H1 (cell line): ENCODE measurements around the gene ERG28. TPM values are rescaled to one million over a fixed set of nuclear protein-coding genes. Genes with fewer than 3 reads are reported as not detected.

Source experiments
- CTCF ChIA-PET: fragments of 300-600 bp; sonication (Branson Sonifier 250); formaldehyde crosslinking; loops from one replicate; lab custom pipeline; 2021; ENCODE audit not compliant: partially characterized antibody; lab: Charles Lee
- POLR2A ChIA-PET: fragments of 300-600 bp; sonication (Branson Sonifier 250); formaldehyde crosslinking; loops from one replicate; lab custom pipeline; 2021; ENCODE audit warnings: inconsistent platforms; ENCODE audit not compliant: partially characterized antibody; lab: Charles Lee
- DNase-seq, 2 experiments: peaks; one replicate each; pipeline versions ENCODE4 v3.0.0 to v3.0.0-alpha.2; 2010 to 2022; ENCODE audit warnings: low spot score in 2 of 2, low read depth in 1 of 2, mixed read lengths in 1 of 2
- FAIRE-seq: peaks from 2 replicates; lab custom pipeline; 2011; peaks lifted over from hg19 to GRCh38; lab: Jason Lieb, UNC
- H2AFZ ChIP-seq: 2 replicates; pipeline ENCODE4 v1.8.1; 2012; ENCODE audit warnings: low read length, inconsistent platforms
- H2AK5ac ChIP-seq: 2 replicates; pipeline ENCODE4 v1.6.1; 2013; ENCODE audit warnings: low read depth, low read length
- H2BK120ac ChIP-seq: replicated peaks from 2 replicates; pipeline ENCODE3; 2013; ENCODE audit warnings: low read depth, low read length, inconsistent platforms
- H2BK12ac ChIP-seq: 2 replicates; pipeline ENCODE4 v1.6.1; 2013; ENCODE audit warnings: low read depth, low read length
- H2BK15ac ChIP-seq: 2 replicates; pipeline ENCODE4 v1.6.1; 2013; ENCODE audit warnings: low read length
- H2BK20ac ChIP-seq: 2 replicates; pipeline ENCODE4 v1.6.1; 2013; ENCODE audit warnings: low read length
- H2BK5ac ChIP-seq: 2 replicates; pipeline ENCODE4 v1.6.1; 2013; ENCODE audit warnings: low read depth, low read length
- H3K14ac ChIP-seq: 2 replicates; pipeline ENCODE4 v1.6.1; 2013; ENCODE audit warnings: inconsistent platforms; ENCODE audit not compliant: insufficient read length
- H3K18ac ChIP-seq: 2 replicates; pipeline ENCODE4 v1.6.1; 2013; ENCODE audit warnings: low read length; ENCODE audit errors: extremely low read depth
- H3K23ac ChIP-seq: 2 replicates; pipeline ENCODE4 v1.6.1; 2013; ENCODE audit warnings: inconsistent platforms; ENCODE audit not compliant: insufficient read length
- H3K23me2 ChIP-seq: 2 replicates; pipeline ENCODE4 v1.6.1; 2013; ENCODE audit warnings: low read depth, low read length
- H3K27ac ChIP-seq: 2 replicates; pipeline ENCODE4 v1.6.1; 2011; ENCODE audit warnings: low read depth, low read length, inconsistent platforms
- H3K27me3 ChIP-seq, 4 experiments: replicated peaks in 1 of 4; 1 replicate in 1 of 4; 2 replicates in 3 of 4; pipeline versions ENCODE4 v1.6.1 to v1.8.1; 2011 to 2013; ENCODE audit warnings: low read length in 3 of 4, mild to moderate bottlenecking in 3 of 4, inconsistent platforms in 2 of 4, mixed read lengths in 2 of 4, moderate library complexity in 1 of 4; ENCODE audit not compliant: control insufficient read depth in 3 of 4, insufficient read depth in 3 of 4; ENCODE audit errors: extremely low read depth in 1 of 4
- H3K36me3 ChIP-seq, 4 experiments: 2 replicates each; pipeline versions ENCODE4 v1.6.1 to v1.8.1; 2011 to 2013; ENCODE audit warnings: mild to moderate bottlenecking in 4 of 4, low read length in 3 of 4, moderate library complexity in 2 of 4, control low read depth in 1 of 4, inconsistent platforms in 1 of 4; ENCODE audit not compliant: insufficient read depth in 4 of 4, control insufficient read depth in 2 of 4
- H3K4ac ChIP-seq: replicated peaks from 2 replicates; pipeline ENCODE3; 2013; ENCODE audit warnings: low read length, low read depth, mixed read lengths, inconsistent platforms; ENCODE audit not compliant: insufficient read length
- H3K4me1 ChIP-seq, 4 experiments: replicated peaks in 1 of 4; 1 replicate in 1 of 4; 2 replicates in 3 of 4; pipeline versions ENCODE4 v1.6.1 to v1.8.1; 2011 to 2013; ENCODE audit warnings: low read length in 3 of 4, inconsistent platforms in 2 of 4, mixed read lengths in 1 of 4; ENCODE audit not compliant: insufficient read depth in 4 of 4, control insufficient read depth in 3 of 4
- H3K4me2 ChIP-seq, 2 experiments: 2 replicates each; pipeline versions ENCODE4 v1.6.1 to v1.8.1; 2011 to 2013; ENCODE audit warnings: low read depth in 2 of 2, low read length in 2 of 2, control low read depth in 1 of 2, inconsistent platforms in 1 of 2, mild to moderate bottlenecking in 1 of 2; ENCODE audit not compliant: insufficient read depth in 1 of 2
- H3K4me3 ChIP-seq, 4 experiments: fragments of 200-600, 300-600 bp in 1 of 4; sonication (generic), shearing (Covaris generic), sonication (Bioruptor Twin) in 1 of 4; 2 replicates each; pipeline versions ENCODE4 v1.5.1 to v1.8.1; 2011 to 2016; ENCODE audit warnings: low read length in 4 of 4, low read depth in 3 of 4, control low read depth in 2 of 4, inconsistent platforms in 2 of 4, mild to moderate bottlenecking in 2 of 4, mixed read lengths in 1 of 4, moderate library complexity in 1 of 4; ENCODE audit not compliant: insufficient read depth in 2 of 4; ENCODE audit errors: extremely low read depth in 1 of 4
- H3K56ac ChIP-seq: replicated peaks from 2 replicates; pipeline ENCODE3; 2013; ENCODE audit warnings: low read depth, mild to moderate bottlenecking, mixed read lengths, low read length, inconsistent platforms; ENCODE audit not compliant: insufficient read length
- H3K79me1 ChIP-seq: 2 replicates; pipeline ENCODE4 v1.6.1; 2013; ENCODE audit warnings: low read depth, low read length, control low read depth
- H3K79me2 ChIP-seq, 2 experiments: 2 replicates each; pipeline versions ENCODE4 v1.6.1 to v1.8.1; 2012 to 2013; ENCODE audit warnings: low read length in 2 of 2, mild to moderate bottlenecking in 2 of 2, inconsistent platforms in 1 of 2; ENCODE audit not compliant: insufficient read depth in 2 of 2, control insufficient read depth in 1 of 2
- H3K9ac ChIP-seq, 4 experiments: replicated peaks in 1 of 4; 1 replicate in 1 of 4; 2 replicates in 3 of 4; pipeline versions ENCODE4 v1.6.1 to v1.8.1; 2011 to 2013; ENCODE audit warnings: low read depth in 3 of 4, low read length in 3 of 4, control low read depth in 2 of 4, mild to moderate bottlenecking in 2 of 4, moderate library complexity in 2 of 4, inconsistent platforms in 1 of 4; ENCODE audit errors: extremely low read depth in 1 of 4
- H3K9me3 ChIP-seq, 2 experiments: 2 replicates each; pipeline versions ENCODE4 v1.6.1 to v1.8.1; 2012 to 2013; ENCODE audit warnings: mild to moderate bottlenecking in 2 of 2, moderate library complexity in 2 of 2, control low read depth in 1 of 2, inconsistent platforms in 1 of 2, low read depth in 1 of 2, low read length in 1 of 2, mixed read lengths in 1 of 2; ENCODE audit not compliant: insufficient read depth in 2 of 2
- H4K20me1 ChIP-seq, 2 experiments: replicated peaks in 1 of 2; 2 replicates each; pipeline versions ENCODE3 to v1.8.1; 2011 to 2013; ENCODE audit warnings: inconsistent platforms in 2 of 2, low read length in 2 of 2, mild to moderate bottlenecking in 1 of 2; ENCODE audit not compliant: insufficient read depth in 2 of 2, control insufficient read depth in 1 of 2
- H4K5ac ChIP-seq: 2 replicates; pipeline ENCODE4 v1.6.1; 2013; ENCODE audit warnings: low read length, low read depth, mixed read lengths, inconsistent platforms; ENCODE audit not compliant: insufficient read length
- H4K8ac ChIP-seq: 2 replicates; pipeline ENCODE4 v1.8.0; 2013; ENCODE audit warnings: mild to moderate bottlenecking, moderate library complexity, low read length, inconsistent platforms; ENCODE audit not compliant: insufficient read depth; ENCODE audit errors: extremely low read depth
- H4K91ac ChIP-seq: replicated peaks from 2 replicates; pipeline ENCODE3; 2013; ENCODE audit warnings: low read length, mixed read lengths, inconsistent platforms; ENCODE audit not compliant: insufficient read length
- CHD2 ChIP-seq: IDR thresholded peaks from 2 replicates; pipeline ENCODE4 v1.6.1; 2012; ENCODE audit warnings: low read length, improper control_type of control experiment
- TBP ChIP-seq: IDR thresholded peaks from 2 replicates; pipeline ENCODE4 v1.6.1; 2011; ENCODE audit warnings: low read depth, low read length, improper control_type of control experiment
- WGBS, 2 experiments: shearing (Covaris generic) in 1 of 2; methylation state at CpG; one replicate each; pipeline versions ENCODE4 v1.1.6 to v1.1.7; 2013 to 2015; ENCODE audit warnings: low lambda C conversion rate in 2 of 2, mixed read lengths in 2 of 2, inconsistent platforms in 1 of 2, low coverage in 1 of 2, missing lambda C conversion rate in 1 of 2; ENCODE audit not compliant: insufficient replicate concordance in 2 of 2, insufficient coverage in 1 of 2, insufficient read length in 1 of 2; ENCODE audit errors: extremely low coverage in 1 of 2, missing lambda C conversion rate in 1 of 2; 5-methylcytosine and 5-hydroxymethylcytosine counted together
- polyA plus RNA-seq, 7 experiments: library from polyadenylated mRNA; depleted of rRNA in 3 of 7; stranded (reverse) in 5 of 7; unstranded in 2 of 7; fragments of >200 nt in 5 of 7; fragments of 200-250 nt in 2 of 7; gene quantifications; 1 replicate in 5 of 7; 2 replicates in 1 of 7; 4 replicates in 1 of 7; pipeline versions ENCODE4 v1.2.1 to v1.2.3, GENCODE V29; 2011 to 2013; ENCODE audit warnings: missing spikeins in 2 of 7, mixed read lengths in 2 of 7
- total RNA-seq: library from RNA; stranded (reverse); fragmentation: NEBNext Ultra II Directional; extraction: Animal tissue kit (Norgen Biotek cat#: 25700); gene quantifications from 2 replicates; pipeline ENCODE4 v1.2.1, GENCODE V29; 2021

ERG28 gene
- total and polyA plus RNA-seq, 2 of the 8 experiments (the other 6 are each of a cell fraction or from before 2014, with no cell fraction given), result 32.6 to 56.7 TPM

DNA sequence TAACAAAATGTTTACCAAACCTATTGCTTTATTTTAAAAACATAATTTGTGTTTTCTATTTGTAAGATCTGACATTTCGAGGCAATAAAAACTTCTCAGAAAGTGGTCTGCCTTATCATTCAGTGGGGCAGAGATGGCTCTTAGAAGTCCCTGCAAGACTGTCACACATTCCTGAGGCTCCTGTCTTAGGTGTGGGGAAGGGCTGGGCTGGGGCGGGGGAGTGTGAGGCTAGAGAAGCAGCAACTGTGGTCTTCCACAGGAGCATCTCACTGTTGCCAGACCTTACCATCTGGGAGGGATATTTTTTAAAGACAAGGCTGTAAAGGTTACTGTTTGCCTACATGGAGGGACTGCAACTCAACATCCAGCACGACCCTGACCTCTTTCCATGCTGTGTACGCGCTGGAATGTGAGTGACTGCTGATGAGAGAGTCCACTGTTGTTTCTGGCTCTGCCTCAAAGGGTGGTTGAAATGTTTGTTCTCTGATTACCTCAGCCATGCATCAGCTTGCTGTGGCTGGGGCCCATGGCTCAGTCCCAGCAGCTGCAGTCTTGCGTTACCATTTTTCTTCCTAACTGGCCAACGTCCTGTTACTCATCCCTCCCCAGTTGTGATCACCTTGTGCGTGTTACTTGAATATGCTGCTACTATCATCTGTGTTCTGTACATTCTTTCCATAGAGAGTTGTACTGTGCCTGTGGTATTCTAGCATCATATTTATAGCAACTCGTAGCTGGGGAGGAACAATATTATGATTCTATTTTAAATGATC is 12.4 kb downstream of the ERG28 start:
- H2BK5ac ChIP-seq, result no peak overlapping the region
- no peak overlapping the region for H2BK12ac ChIP-seq
- no peak overlapping the region for H2BK15ac ChIP-seq
- H3K23me2 ChIP-seq, result no peaks in the 10 kb centered on the region
- H2AFZ ChIP-seq, result no peak overlapping the region
- no peak overlapping the region for H4K8ac ChIP-seq
- no peak overlapping the region for H4K91ac ChIP-seq
- H3K79me2 ChIP-seq, result no peaks in the 10 kb centered on the region
- TF ChIP-seq TBP (no peak), CHD2 (no peak)
- H3K9ac ChIP-seq, result no peak overlapping the region
- no peak overlapping the region for H2BK20ac ChIP-seq
- no peaks in the 10 kb centered on the region for H3K27me3 ChIP-seq
- H3K56ac ChIP-seq, result no peak overlapping the region
- POLR2A ChIA-PET, result interaction anchor here (2.1 kb wide), 1 partner anchor 8 kb away, joined by 7 read pairs; no protein-coding TSS in a partner anchor
- H3K27ac ChIP-seq, result no peak overlapping the region
- CTCF ChIA-PET, result interaction anchor here (0.6 to 13.7 kb wide), 4 partner anchors 11 to 856 kb away, joined by 3 to 348 read pairs (median 4); partner anchors contain the start of gene FLVCR2
- no peak for DNase-seq
- no peak overlapping the region for H2AK5ac ChIP-seq
- H2BK120ac ChIP-seq, result no peak overlapping the region
- H3K36me3 ChIP-seq, result peaks cover 16 to 49% (median 33%) of the 10 kb centered on the region in 4 experiments
- no peak overlapping the region for H3K23ac ChIP-seq
- no peak overlapping the region for H3K18ac ChIP-seq
- H3K4ac ChIP-seq, result no peak overlapping the region
- H3K4me1 ChIP-seq, result no peaks in the 10 kb centered on the region
- H4K5ac ChIP-seq, result no peak overlapping the region
- FAIRE-seq, result no peak
- H3K9me3 ChIP-seq, result no peaks in the 10 kb centered on the region
- H4K20me1 ChIP-seq, result peaks cover 0 to 2% of the 10 kb centered on the region in 2 experiments
- no peak overlapping the region for H3K14ac ChIP-seq
- H3K4me3 ChIP-seq, result no peak overlapping the region
- WGBS, 2 experiments, result 90% methylated on average over 9 of the region's 9 CpGs; no CpG with 5 or more reads in 1 of the 2 experiments
- no peaks in the 10 kb centered on the region for H3K79me1 ChIP-seq
- H3K4me2 ChIP-seq, result no peak overlapping the region
